ENCODE data around the gene TTC23L.

DNA sequence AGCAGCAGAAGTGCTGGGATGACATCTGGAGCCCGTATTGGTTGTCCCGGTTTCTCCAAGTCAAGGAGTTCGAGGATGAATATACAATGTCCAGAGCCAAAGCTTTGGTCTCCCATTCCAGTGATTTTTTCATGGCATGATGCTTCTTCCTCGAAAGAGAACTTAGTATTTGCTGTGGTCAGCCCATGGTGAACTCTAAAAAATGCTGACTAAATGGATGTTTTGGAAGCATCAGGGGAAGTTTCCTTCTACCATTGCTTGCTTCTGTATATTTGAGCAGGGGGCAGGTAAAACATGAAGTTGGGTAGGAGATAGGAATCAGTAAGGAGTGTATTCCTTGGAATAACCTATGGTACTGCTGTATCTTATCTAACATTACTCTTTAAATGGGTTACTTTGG lies 8.6 kb downstream of the TTC23L start:
- no peak for TF ChIP-seq POLR2A (IDR thresholded peaks at IDR 0.05)
- TF ChIP-seq, protein P1, sequence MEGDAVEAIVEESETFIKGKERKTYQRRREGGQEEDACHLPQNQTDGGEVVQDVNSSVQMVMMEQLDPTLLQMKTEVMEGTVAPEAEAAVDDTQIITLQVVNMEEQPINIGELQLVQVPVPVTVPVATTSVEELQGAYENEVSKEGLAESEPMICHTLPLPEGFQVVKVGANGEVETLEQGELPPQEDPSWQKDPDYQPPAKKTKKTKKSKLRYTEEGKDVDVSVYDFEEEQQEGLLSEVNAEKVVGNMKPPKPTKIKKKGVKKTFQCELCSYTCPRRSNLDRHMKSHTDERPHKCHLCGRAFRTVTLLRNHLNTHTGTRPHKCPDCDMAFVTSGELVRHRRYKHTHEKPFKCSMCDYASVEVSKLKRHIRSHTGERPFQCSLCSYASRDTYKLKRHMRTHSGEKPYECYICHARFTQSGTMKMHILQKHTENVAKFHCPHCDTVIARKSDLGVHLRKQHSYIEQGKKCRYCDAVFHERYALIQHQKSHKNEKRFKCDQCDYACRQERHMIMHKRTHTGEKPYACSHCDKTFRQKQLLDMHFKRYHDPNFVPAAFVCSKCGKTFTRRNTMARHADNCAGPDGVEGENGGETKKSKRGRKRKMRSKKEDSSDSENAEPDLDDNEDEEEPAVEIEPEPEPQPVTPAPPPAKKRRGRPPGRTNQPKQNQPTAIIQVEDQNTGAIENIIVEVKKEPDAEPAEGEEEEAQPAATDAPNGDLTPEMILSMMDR (IDR thresholded peaks at IDR 0.05): no peak

Data from prostate gland (tissue), 2 donors.